ENCODE measurements around the gene TCHP.

DNA sequence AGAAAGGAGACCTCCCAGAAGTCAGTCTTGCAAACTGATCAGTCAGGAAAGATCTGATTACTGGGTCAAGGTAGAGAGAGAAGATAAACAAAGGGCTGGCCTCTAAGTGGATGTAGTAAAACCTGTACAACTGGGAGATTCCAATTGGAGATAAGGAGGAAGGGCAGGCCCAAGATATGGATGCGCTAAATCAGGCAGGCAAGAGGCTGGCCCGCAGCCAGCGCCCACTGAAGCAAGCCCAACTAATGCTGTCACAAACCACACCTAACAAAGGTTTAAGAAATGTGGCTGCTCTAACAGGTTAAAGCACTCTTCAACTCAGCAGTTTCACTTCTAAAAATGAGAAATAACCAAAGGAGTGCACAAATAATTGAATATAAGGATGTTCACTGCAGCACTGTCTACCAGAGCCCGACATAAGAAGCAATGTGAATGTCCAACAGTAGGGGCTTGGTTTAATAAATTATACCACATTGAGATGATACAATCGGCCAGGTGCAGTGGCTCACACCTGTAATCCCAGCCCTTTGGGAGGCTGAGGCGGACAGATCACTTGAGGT is 24.4 kb upstream of the TCHP start:
- no peak for TF ChIP-seq POLR2A (IDR thresholded peaks at IDR 0.05)
- TF ChIP-seq, protein P1, sequence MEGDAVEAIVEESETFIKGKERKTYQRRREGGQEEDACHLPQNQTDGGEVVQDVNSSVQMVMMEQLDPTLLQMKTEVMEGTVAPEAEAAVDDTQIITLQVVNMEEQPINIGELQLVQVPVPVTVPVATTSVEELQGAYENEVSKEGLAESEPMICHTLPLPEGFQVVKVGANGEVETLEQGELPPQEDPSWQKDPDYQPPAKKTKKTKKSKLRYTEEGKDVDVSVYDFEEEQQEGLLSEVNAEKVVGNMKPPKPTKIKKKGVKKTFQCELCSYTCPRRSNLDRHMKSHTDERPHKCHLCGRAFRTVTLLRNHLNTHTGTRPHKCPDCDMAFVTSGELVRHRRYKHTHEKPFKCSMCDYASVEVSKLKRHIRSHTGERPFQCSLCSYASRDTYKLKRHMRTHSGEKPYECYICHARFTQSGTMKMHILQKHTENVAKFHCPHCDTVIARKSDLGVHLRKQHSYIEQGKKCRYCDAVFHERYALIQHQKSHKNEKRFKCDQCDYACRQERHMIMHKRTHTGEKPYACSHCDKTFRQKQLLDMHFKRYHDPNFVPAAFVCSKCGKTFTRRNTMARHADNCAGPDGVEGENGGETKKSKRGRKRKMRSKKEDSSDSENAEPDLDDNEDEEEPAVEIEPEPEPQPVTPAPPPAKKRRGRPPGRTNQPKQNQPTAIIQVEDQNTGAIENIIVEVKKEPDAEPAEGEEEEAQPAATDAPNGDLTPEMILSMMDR (IDR thresholded peaks at IDR 0.05) = no peak
- TF ChIP-seq POLR2AphosphoS5 (IDR thresholded peaks at IDR 0.05) = no peak
- TF ChIP-seq EP300 (IDR thresholded peaks at IDR 0.05) = no peak

Data from sigmoid colon (tissue), 4 donors.